Measurements from ENCODE around the gene SRPK3. TPM values are rescaled to one million over a fixed set of nuclear protein-coding genes. Genes with fewer than 3 reads are reported as not detected.
A peak's percentile ranks its signal among the peaks of the same experiment; 100 is the strongest.

SRPK3 gene
- polyA plus RNA-seq, 5 donors = 0.63 to 14.2 (median 1.4) TPM

GRCh38 chrX:153782871-153783270, 2.0 kb downstream of the SRPK3 start:
- DNase-seq = no peak

- no peak for DNase-seq
These were observed 2.7 kb downstream of the SRPK3 start for GRCh38 chrX:153783378-153784013.

GRCh38 chrX:153784325-153784967, 3.6 kb downstream of the SRPK3 start:
- DNase-seq = no peak

GRCh38 chrX:153786669-153787068, 5.8 kb downstream of the SRPK3 start:
- DNase-seq = no peak

GRCh38 chrX:153789654-153790053, 8.8 kb downstream of the SRPK3 start:
- DNase-seq = no peak

- no peak for DNase-seq
These were observed 10.4 kb downstream of the SRPK3 start for GRCh38 chrX:153791104-153791852.

- DNase-seq = no peak
These were observed 11.5 kb downstream of the SRPK3 start for GRCh38 chrX:153792368-153792767.

GRCh38 chrX:153793291-153793690, 12.4 kb downstream of the SRPK3 start:
- no peak for DNase-seq

GRCh38 chrX:153794018-153794896, 13.4 kb downstream of the SRPK3 start, which contains the start of the genes IDH3G and SSR4:
Gene IDH3G (minus strand): TSS chrX:153794375. CDS start chrX:153794326, 49 bp downstream.
Gene SSR4 (plus strand): TSS chrX:153794668. CDS start chrX:153794688, 20 bp downstream.
- DNase-seq = peak; percentile 96

GRCh38 chrX:153794897-153795816, 14.3 kb downstream of the SRPK3 start:
- DNase-seq = no peak

GRCh38 chrX:153797415-153798015, 16.7 kb downstream of the SRPK3 start:
- no peak for DNase-seq

- no peak for DNase-seq
These were observed 18.5 kb downstream of the SRPK3 start for GRCh38 chrX:153799326-153799725.

GRCh38 chrX:153800177-153800722, 19.4 kb downstream of the SRPK3 start:
- no peak for DNase-seq

- no peak for DNase-seq
These were observed 19.9 kb downstream of the SRPK3 start for GRCh38 chrX:153800746-153801145.

GRCh38 chrX:153801669-153802068, 20.8 kb downstream of the SRPK3 start:
- no peak for DNase-seq

GRCh38 chrX:153802513-153803045, 21.7 kb downstream of the SRPK3 start:
- DNase-seq = no peak

- DNase-seq = no peak
These were observed 22.6 kb downstream of the SRPK3 start for GRCh38 chrX:153803211-153804099.

GRCh38 chrX:153804100-153804595, 23.3 kb downstream of the SRPK3 start:
- DNase-seq = no peak

Data from right lung (tissue), 5 donors.